Left renal pelvis (tissue), 4 donors: Measurements from ENCODE around the gene ZNF385C. TPM values are rescaled to one million over a fixed set of nuclear protein-coding genes. Genes with fewer than 3 reads are reported as not detected.
"Not testable (repeated sequence)": the region's sequence is repeated elsewhere in the genome, so short reads cannot be mapped to it uniquely, and the experiment has no call there.

ENCODE experiments used
- DNase-seq, 4 donors: peaks; one replicate each; pipeline ENCODE4 v3.0.0-alpha.2; 2013; ENCODE audit warnings: low read depth in 4 of 4, low spot score in 3 of 4
- polyA plus RNA-seq, 4 donors: library from polyadenylated mRNA; unstranded; fragments of 120-200 nt; gene quantifications; one replicate each; pipeline ENCODE4 v1.2.1, GENCODE V29; 2013; ENCODE audit not compliant: insufficient read length in 4 of 4

The ZNF385C gene, protein sequence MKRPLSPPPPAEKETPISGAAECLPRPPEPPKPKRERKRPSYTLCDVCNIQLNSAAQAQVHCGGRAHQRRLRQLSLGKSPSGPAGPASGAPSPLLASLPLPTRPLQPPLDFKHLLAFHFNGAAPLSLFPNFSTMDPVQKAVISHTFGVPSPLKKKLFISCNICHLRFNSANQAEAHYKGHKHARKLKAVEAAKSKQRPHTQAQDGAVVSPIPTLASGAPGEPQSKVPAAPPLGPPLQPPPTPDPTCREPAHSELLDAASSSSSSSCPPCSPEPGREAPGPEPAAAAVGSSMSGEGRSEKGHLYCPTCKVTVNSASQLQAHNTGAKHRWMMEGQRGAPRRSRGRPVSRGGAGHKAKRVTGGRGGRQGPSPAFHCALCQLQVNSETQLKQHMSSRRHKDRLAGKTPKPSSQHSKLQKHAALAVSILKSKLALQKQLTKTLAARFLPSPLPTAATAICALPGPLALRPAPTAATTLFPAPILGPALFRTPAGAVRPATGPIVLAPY
- 1 to 10 TPM; 5.1 to 9.3 (median 6.2) TPM for polyA plus RNA-seq

GRCh38 chr17:42097691-42098631 is at the start of gene ZNF385C:
ZNF385C (minus strand) TSS chr17:42098473; CDS start chr17:42063056, 35,417 bp downstream.
- DNase-seq = no peak

DNA sequence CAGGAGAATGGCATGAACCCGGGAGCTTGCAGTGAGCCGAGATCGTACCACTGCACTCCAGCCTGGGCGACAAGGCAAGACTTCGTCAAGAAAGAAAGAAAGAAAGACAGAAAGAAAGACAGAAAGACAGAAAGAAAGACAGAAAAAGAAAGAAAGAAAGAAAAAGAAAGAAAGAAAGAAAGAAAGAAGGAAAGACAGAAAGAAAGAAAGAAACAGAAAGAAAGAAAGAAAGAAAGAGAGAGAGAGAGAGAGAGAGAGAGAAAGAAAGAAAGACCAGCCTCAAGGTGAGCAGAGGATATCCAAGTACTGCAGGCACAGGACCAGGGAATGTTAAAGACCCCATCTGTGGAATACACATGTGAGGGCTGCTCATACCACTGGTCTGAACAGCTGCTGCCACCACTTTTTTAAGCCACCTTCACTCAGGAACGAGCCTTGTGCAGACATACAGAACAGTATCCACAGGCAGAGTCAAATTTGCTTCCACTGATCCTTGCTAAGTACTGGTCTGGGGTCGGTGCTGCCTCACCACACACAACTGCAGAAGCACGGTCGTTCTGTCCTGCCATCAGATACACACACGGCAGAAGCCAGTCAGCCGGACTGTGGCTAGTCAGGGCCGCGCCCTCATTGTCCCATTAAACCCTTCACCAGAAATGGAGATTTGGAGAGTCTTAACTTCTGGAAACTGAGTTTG is 48.8 kb upstream of the ZNF385C start:
- no peak for DNase-seq

DNA sequence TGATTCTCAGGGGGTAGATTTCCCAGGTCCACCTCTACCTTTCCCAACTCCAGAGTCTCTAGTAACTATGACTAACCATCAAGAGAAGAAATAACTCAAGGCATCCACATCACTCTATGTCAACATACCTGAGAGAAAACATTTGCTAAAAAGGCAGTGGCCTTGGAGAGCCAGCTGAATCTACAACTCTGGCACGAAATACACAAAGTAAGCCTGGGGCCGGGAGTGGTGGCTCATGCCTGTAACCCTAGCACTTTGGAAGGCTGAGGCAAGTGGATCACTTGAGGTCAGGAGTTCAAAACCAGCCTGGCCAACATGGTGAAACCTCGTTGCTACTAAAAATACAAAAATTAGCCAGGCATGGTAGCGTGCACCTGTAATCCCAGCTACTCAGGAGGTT is 44.9 kb upstream of the ZNF385C start:
- not testable (repeated sequence) for DNase-seq

GRCh38 chr17:42142371-42142896 is 44.2 kb upstream of the ZNF385C start:
- DNase-seq = no peak

DNA sequence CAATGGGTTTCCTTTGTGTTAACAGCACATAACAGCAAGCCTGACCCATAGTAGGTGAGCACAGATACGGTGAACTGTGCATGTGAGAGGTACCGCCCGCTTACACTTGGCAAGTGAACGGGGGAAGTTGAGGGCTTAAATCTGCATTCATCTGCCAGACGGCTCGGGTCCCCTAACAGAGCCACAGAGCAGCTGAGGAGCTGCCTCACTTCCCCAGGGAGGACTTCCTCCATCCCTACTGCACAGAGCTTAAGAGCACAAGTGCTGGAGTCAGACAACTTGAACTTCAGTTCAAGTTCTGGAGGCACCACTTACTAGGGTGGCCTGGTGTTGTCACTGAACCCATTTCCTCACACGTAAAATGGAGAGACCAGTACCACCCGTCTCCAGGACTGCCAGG is 43.1 kb upstream of the ZNF385C start:
- no peak for DNase-seq

DNA sequence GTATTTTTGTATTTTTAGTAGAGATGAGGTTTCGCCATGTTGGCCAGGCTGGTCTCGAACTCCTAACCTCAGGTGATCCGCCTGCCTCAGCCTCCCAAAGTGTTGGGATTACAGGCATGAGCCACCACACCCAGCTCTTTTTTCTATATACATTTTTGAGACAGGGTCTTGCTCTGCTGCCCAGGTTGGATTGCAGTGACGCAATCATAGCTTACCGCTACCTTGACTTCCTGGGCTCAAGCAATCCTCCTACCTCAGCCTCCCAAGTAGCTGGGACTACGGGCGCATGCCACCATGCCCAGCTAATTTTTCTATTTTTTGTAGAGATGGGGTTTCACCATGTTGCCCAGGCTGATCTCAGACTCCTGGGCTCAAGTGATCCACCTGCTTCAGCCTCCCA is 42.4 kb upstream of the ZNF385C start:
- DNase-seq = not testable (repeated sequence)

DNA sequence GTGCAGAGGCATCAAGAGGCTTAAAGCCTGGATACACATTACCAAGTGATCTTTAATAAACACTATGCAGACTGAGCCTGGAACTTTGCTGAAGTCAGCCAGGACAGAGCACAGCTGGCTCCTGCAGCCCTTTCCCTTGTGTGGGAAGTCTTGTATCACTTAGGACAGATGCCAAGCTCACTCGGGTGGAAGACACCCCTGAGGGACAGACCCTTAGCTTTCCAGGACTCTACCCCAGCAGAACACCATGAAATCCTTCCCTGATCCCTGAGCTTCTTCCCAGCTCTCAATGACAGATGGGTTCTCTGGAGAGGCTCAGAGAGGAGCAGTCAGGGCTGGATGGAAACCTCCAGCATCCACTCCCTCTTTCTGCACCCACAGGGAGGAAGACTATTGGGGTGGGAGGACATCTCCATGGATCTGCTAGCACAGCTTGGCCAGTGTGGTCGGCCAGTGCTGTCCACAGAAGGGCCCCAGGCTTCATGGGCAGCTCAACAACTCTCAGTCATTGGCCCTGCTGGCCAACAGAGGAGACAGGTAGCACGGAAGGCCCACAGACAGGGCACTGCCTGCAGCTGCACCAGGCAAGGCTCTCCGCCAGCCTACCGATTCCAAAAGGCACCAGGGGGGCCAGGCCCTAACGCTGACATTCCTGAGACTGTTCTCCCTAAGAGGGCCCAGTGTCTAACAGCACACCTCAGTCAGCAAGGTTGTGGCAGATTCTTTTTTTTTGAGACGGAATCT is 40.6 kb upstream of the ZNF385C start:
- no peak for DNase-seq

GRCh38 chr17:42136654-42137051 is 38.4 kb upstream of the ZNF385C start:
- no peak for DNase-seq

- DNase-seq = no peak
Observed at GRCh38 chr17:42135664-42136653, 37.7 kb upstream of the ZNF385C start.

GRCh38 chr17:42135151-42135550 is 36.9 kb upstream of the ZNF385C start:
- no peak for DNase-seq

- DNase-seq = no peak
Observed at GRCh38 chr17:42133461-42134041, 35.3 kb upstream of the ZNF385C start.

- no peak for DNase-seq
Observed at GRCh38 chr17:42132941-42133340, 34.7 kb upstream of the ZNF385C start.

DNA sequence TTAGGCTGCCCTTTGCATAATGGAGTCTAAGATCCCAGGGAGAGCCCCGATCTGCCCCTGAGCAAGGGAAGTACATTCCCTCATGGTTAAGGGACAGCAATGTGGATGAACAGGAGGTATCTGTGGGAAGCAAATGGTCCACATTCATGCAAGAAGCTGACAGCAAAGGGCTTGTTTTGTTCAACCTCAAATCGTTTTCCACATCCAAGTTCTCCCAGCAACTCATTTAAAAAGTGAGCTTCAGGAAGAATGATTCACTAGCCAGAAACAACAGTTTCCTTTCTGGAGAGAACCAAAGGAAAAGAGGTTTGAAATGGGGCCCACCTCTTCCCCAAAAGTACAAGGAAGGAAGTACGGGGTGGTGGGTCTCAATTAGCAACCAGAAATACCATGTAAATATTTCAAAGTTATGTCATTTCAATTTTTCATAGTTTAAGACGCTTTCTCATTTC is 33.7 kb upstream of the ZNF385C start:
- no peak for DNase-seq

GRCh38 chr17:42131232-42131631 is 33.0 kb upstream of the ZNF385C start:
- DNase-seq = no peak

DNA sequence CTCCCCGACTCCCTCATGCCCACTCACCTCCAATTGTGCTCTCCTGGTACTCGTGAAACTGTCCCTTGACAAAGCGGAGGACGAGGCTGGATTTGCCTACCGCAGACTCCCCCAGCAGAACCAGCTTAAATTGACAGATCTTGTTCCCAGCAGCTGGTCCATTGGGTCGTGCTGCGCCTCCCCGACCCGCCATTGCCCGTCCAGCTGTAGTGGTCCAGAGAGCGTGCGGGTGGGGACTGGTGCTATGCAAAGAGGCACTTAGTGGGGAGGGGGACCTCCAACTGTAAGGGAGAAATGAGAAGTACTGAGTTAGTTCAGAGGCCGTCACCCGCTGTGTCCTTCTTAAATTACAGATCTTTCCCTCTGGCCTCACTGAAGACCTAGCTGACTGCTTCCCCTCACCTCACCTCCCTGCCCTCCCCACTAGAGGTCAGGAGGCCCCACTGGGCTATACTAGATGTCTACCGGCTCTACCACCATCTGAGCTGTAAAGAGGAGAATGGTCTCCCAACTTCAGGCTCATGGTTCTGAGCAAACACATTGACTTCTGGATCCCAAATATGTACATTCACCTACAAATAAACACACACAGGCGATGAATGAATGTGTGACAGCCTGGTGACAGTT is 32.1 kb upstream of the ZNF385C start:
- DNase-seq = no peak

DNA sequence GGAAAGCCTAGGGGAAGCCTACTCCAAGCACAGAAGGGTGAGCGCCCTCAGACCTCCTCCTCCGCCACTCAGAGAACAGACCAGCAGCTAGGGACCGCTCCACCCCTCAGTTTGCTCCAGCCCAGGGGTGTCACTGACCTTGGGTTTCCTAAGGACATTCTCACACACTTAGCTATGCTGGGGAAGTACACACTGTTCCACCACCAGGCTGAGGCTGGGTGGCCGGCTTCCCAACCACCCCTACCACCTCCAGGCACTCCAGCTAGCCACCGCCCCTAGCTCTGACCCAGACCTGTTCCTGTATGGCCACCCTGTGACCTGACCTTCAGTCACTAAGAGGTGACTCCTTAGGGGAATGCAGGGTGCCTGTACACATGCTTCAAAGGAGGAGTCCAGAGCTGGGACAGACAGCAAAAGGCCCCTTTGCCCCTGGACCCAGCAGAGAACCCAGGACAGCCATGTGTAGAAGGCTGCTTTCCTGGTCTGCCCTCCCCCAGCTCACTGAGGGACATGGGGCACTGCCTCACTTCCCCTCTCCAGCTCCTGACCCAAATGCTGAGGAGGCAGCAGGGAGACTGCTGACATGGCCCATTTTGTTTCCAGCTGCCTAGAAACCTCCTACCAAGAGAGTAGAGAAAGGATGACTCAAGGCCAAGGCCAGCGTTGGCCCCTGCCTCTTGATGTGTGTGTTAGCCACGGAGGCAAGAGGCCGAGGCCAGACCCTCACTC is 31.0 kb upstream of the ZNF385C start:
- no peak for DNase-seq

DNA sequence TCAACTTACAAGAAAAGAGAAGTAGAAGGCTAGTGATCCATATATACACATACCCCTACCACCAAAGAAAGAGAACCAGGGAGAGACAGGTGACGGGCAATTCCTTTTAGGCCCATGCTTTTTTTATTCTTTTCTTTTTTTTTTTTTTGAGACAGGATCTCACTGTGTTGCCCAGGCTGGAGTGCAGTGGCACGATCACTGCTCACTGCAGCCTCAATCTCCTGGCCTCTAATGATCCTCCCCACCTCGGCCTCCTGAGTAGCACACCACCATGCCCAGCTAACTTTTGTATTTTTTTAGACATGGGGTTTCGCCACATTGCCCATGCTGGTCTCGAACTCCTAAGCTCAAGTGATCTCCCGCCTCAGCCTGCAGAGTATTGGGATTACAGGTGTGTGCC is 29.1 kb upstream of the ZNF385C start:
- DNase-seq = no peak
